Neural cell (in vitro differentiated cells): ENCODE measurements around the gene ENTPD1.

Experiments
- EP300 ChIP-seq: fragments of 450-650 bp; conservative IDR thresholded peaks from 2 replicates; pipeline ENCODE4 v1.6.1; 2014; ENCODE audit warnings: antibody characterized with exemption, mild to moderate bottlenecking, moderate library complexity; ENCODE audit not compliant: poor library complexity, severe bottlenecking
- EZH2 ChIP-seq: fragments of 200-600, 300-800 bp; shearing (Covaris generic), sonication (generic); IDR thresholded peaks from 2 replicates; pipeline ENCODE4 v1.6.1; 2014; ENCODE audit warnings: antibody characterized with exemption, low read length, borderline replicate concordance, mild to moderate bottlenecking; ENCODE audit not compliant: insufficient read depth, poor library complexity, severe bottlenecking
- MXI1 ChIP-seq: fragments of 450-650 bp; conservative IDR thresholded peaks from 2 replicates; pipeline ENCODE4 v1.6.1; 2014; ENCODE audit warnings: antibody characterized with exemption, mild to moderate bottlenecking; ENCODE audit not compliant: poor library complexity, severe bottlenecking
- POLR2AphosphoS5 ChIP-seq: IDR thresholded peaks from 2 replicates; pipeline ENCODE4 v1.6.1; 2012
- RAD21 ChIP-seq: fragments of 450-650 bp; conservative IDR thresholded peaks from 2 replicates; pipeline ENCODE4 v1.6.1; 2014; ENCODE audit warnings: antibody characterized with exemption, mild to moderate bottlenecking, moderate library complexity
- SMC3 ChIP-seq: fragments of 450-650 bp; conservative IDR thresholded peaks from 2 replicates; pipeline ENCODE4 v1.6.1; 2014; ENCODE audit warnings: antibody characterized with exemption, mild to moderate bottlenecking, moderate library complexity; ENCODE audit not compliant: poor library complexity
- TAF1 ChIP-seq: IDR thresholded peaks from 2 replicates; pipeline ENCODE4 v1.6.1; 2012; ENCODE audit warnings: low read depth
- TF ChIP-seq, protein P1 (sequence below): fragments of 450-650 bp; IDR thresholded peaks from 2 replicates; pipeline ENCODE4 v1.5.1; 2014; ENCODE audit warnings: antibody characterized with exemption, mild to moderate bottlenecking, moderate library complexity; ENCODE audit not compliant: poor library complexity, severe bottlenecking
- TF ChIP-seq, protein P2 (sequence below): IDR thresholded peaks from 2 replicates; pipeline ENCODE4 v1.6.1; 2012; ENCODE audit warnings: borderline replicate concordance

DNA sequence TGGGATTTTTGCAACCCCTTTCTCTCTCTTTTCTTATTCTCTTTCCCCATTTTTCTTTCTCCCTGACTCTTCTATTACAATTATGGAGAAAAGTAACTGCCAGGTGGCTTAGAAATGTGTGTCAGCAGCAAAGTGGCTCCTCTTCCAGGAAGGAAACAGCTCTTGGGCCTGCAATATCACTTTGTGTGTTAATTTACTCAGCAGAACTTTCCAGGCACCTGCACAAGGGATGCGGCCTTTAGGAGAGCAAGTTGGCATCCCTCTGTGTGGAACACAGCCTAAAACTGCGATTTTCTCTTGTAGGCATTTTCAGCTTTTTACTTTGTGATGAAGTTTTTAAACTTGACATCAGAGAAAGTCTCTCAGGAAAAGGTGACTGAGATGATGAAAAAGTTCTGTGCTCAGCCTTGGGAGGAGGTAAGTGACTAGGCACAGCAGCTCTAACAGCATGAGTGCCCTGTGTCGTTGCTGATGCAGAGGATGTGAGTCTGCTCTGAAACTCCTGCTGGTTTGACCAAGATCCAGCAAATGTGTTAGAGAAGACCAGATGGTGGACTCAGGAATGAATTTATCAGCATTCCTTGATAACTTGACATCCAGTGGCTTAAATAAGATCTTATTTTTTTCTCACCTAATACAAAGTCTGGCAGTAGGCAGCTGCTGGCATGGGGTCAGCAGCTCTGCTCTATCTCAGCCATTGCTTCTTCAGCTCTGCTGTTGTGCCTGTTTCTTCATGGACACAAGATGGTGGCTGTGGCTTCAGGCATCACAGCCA is 104.4 kb downstream of the ENTPD1 start:
- TF ChIP-seq, protein P1, sequence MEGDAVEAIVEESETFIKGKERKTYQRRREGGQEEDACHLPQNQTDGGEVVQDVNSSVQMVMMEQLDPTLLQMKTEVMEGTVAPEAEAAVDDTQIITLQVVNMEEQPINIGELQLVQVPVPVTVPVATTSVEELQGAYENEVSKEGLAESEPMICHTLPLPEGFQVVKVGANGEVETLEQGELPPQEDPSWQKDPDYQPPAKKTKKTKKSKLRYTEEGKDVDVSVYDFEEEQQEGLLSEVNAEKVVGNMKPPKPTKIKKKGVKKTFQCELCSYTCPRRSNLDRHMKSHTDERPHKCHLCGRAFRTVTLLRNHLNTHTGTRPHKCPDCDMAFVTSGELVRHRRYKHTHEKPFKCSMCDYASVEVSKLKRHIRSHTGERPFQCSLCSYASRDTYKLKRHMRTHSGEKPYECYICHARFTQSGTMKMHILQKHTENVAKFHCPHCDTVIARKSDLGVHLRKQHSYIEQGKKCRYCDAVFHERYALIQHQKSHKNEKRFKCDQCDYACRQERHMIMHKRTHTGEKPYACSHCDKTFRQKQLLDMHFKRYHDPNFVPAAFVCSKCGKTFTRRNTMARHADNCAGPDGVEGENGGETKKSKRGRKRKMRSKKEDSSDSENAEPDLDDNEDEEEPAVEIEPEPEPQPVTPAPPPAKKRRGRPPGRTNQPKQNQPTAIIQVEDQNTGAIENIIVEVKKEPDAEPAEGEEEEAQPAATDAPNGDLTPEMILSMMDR: no peak
- TF ChIP-seq TAF1 (no peak), EZH2 (no peak), POLR2AphosphoS5 (no peak), MXI1 (no peak), EP300 (no peak), SMC3 (no peak), RAD21 (no peak)
- TF ChIP-seq, protein P2, sequence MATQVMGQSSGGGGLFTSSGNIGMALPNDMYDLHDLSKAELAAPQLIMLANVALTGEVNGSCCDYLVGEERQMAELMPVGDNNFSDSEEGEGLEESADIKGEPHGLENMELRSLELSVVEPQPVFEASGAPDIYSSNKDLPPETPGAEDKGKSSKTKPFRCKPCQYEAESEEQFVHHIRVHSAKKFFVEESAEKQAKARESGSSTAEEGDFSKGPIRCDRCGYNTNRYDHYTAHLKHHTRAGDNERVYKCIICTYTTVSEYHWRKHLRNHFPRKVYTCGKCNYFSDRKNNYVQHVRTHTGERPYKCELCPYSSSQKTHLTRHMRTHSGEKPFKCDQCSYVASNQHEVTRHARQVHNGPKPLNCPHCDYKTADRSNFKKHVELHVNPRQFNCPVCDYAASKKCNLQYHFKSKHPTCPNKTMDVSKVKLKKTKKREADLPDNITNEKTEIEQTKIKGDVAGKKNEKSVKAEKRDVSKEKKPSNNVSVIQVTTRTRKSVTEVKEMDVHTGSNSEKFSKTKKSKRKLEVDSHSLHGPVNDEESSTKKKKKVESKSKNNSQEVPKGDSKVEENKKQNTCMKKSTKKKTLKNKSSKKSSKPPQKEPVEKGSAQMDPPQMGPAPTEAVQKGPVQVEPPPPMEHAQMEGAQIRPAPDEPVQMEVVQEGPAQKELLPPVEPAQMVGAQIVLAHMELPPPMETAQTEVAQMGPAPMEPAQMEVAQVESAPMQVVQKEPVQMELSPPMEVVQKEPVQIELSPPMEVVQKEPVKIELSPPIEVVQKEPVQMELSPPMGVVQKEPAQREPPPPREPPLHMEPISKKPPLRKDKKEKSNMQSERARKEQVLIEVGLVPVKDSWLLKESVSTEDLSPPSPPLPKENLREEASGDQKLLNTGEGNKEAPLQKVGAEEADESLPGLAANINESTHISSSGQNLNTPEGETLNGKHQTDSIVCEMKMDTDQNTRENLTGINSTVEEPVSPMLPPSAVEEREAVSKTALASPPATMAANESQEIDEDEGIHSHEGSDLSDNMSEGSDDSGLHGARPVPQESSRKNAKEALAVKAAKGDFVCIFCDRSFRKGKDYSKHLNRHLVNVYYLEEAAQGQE: no peak
